LNCaP clone FGC (cell line): ENCODE data around the gene KRTAP5-6.

ENCODE experiments used
- DNase-seq: peaks from one replicate; pipeline ENCODE4 v3.0.0-alpha.2; 2011; ENCODE audit warnings: low read depth
- H3K4me3 ChIP-seq: 2 replicates; pipeline ENCODE4 v1.5.1; 2011; ENCODE audit warnings: mild to moderate bottlenecking, low read depth, low read length, control low read depth
- TF ChIP-seq, protein P1 (sequence below): IDR thresholded peaks from 2 replicates; pipeline ENCODE4 v1.5.1; 2012; ENCODE audit warnings: mild to moderate bottlenecking; ENCODE audit not compliant: control insufficient read depth, insufficient read depth; ENCODE audit errors: extremely low read depth

Gene KRTAP5-6

DNA sequence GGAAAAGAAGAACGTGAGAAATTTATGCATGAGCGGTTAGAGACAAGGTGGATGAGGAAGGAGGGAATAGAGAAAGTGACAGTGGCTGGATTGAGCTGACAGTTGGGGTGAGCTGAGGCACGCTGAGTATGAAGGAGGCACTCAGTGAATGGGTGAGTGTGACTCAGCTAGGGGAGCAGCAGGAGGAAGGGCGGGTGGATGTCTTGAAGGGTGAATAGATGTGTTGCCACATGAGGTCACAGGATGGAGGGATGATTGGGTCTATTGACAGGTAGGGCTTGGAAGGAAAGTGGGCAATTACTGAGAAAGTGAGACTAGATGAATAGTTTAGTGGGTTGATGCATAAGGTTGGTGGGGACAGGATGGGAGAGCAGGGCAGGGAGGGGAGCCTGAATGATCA, 45.4 kb downstream of the KRTAP5-6 start:
- no peak overlapping the region for H3K4me3 ChIP-seq
- TF ChIP-seq, protein P1, sequence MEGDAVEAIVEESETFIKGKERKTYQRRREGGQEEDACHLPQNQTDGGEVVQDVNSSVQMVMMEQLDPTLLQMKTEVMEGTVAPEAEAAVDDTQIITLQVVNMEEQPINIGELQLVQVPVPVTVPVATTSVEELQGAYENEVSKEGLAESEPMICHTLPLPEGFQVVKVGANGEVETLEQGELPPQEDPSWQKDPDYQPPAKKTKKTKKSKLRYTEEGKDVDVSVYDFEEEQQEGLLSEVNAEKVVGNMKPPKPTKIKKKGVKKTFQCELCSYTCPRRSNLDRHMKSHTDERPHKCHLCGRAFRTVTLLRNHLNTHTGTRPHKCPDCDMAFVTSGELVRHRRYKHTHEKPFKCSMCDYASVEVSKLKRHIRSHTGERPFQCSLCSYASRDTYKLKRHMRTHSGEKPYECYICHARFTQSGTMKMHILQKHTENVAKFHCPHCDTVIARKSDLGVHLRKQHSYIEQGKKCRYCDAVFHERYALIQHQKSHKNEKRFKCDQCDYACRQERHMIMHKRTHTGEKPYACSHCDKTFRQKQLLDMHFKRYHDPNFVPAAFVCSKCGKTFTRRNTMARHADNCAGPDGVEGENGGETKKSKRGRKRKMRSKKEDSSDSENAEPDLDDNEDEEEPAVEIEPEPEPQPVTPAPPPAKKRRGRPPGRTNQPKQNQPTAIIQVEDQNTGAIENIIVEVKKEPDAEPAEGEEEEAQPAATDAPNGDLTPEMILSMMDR = no peak
- no peak for DNase-seq

DNA sequence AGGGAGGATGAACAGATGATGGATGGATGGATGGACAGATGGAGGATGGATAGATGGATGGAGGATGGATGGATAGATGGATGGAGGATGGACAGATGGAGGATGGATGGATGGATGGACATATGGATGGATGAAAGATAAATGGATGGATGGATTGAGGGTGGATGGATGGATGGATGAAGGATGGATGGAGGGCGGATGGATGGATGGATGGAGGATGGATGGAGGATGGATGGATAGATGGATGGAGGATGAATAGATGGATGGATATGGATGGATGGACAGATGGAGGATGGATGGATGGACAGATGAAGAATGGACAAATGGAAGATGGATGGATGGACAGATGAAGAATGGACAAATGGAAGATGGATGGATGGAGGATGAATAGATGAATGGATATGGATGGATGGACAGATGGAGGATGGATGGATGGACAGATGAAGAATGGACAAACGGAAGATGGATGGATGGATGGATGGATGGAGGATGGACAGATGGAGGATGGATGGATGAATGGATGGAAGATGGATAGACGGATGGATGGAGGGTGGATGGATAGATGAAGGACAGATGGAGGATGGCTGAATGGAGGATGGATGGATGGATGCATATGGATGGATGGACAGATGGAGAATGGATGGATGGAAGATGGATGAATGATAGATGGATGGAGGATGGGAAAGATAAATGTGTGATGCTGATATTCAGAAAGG, 46.0 kb downstream of the KRTAP5-6 start:
- TF ChIP-seq, protein P1 = no peak
- H3K4me3 ChIP-seq = no peak overlapping the region

DNA sequence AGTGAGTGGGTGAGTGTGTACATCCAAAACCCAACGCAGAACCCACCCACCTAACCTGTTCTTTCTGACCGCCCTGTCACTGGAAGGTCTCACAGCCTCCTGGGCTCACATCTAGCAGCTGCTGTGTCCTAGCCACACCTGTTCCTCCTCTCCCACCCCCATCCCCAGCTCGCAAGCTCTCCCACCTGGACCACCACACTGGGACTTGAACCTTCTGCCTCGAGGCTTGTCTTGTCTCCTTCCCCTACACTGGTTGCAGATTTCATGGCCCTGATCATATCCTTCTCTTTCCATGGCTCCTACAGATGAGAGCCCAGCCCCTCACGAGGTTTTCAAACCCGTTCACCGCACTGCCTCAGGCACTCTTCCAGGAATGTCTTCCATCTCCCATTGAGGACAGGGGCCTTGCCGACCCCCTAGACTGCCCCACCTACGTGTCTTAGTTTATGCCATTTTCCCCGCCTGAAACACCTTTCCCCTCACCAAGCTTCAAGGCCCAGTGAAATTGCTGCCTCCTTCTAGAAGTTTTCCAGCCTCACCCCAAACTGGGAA, 46.7 kb downstream of the KRTAP5-6 start:
- H3K4me3 ChIP-seq = no peak overlapping the region
- no peak for DNase-seq
- TF ChIP-seq, protein P1 = no peak

More for the DNA sequence above, 46.0 kb downstream of the KRTAP5-6 start:
- DNase-seq = no peak

DNA sequence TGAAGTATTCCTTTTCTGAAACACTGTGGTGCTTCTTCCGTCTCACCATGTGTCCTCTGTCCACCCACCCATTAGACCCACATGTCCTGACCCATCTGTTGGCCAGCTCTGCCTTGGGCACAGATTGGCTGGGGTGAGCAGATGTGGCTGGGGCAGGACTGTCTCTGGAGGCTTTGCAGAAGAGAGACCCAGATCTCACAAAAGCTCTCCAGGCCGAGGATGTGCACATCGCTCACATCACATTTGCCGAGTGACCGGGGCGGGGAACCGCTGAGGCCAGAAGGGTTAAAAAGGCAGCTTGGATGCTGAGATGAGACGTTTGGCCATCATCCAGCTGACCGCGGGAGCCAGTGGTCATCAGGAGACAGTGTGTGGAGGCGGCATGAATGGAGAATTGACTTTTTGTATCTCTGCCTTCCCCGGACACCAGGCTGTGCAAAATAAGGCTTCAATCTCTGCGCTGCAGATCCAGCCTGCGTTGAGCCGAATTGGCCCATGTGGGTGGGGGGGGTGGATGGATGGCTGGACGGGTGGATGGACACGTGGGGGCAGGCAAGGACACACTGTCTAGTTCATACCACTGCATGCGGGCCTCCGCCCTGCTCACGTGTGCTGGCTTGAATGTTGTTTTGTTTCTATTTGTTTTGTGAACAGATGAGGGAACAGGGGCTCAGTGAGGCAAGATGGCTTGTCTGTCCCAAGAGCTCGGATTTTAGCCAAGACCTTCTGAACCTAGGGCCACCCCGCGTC, 47.3 kb downstream of the KRTAP5-6 start:
- DNase-seq = no peak

DNA sequence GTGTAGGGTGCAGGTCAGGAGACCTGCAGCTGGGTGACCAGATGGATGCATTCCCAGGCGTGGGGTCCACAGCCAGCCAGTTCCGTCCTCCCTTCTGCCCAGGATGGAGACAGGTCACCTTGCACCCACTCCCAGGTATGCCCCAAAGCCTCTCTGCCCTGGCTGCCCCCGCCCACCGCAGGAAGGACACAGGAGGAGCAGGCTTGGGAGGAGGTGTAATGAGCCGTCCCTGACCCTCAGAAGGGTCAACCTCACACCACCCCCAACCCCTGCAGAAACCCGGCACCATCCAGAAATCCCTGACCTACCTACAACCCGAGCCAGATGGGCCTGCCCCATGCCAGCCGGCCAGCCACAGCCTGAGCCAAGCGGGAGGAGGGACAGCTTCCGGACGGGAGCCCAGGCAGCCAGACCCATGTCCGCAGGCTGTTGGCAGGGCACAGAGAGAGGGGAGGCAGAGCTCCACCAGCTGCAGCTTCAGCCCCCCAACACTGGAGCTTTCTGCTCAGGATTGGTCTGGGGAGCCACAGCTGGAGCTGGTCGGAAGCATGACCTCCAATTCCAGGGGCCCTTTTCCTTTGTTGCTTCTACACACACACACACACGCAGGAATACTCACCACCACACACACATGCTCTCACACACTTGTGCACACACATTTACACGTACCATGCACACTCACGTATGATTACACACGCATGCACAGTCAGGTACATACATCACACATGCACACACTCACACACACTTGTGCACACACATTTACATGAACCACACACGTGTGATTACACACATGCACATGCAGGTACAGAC, 48.1 kb downstream of the KRTAP5-6 start:
- no peak for DNase-seq
- H3K4me3 ChIP-seq = no peak overlapping the region
- TF ChIP-seq, protein P1 = no peak

More for the DNA sequence above, 47.3 kb downstream of the KRTAP5-6 start:
- TF ChIP-seq, protein P1 = no peak
- H3K4me3 ChIP-seq = no peak overlapping the region

DNA sequence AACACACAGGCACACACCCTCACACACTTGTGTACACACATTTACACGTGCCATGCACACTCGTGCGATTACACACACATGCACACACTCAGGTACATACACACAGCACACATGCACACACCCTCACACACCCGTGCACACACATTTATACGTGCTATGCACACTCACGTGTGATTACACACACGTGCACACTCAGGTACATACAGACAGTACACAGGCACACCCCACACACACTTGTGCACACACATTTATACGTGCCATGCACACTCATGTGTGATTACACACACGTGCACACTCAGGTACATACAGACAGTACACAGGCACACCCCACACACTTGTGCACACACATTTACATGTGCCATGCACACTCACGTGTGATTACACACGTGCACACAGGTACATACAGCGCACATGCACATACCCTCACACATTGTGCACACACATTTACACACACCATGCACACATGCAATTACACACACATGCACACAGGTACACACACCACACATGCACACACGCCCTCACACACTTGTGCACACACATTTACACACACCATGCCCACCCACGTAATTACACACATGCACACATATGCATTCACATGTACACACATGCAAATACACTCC, 48.8 kb downstream of the KRTAP5-6 start:
- DNase-seq = no peak
- no peak overlapping the region for H3K4me3 ChIP-seq
- TF ChIP-seq, protein P1 = no peak
